Measurements from ENCODE around the gene EME2.
A peak's percentile ranks its signal among the peaks of the same experiment; 100 is the strongest.
"Not testable (repeated sequence)": the region's sequence is repeated elsewhere in the genome, so short reads cannot be mapped to it uniquely, and the experiment has no call there.

EME2 gene, protein sequence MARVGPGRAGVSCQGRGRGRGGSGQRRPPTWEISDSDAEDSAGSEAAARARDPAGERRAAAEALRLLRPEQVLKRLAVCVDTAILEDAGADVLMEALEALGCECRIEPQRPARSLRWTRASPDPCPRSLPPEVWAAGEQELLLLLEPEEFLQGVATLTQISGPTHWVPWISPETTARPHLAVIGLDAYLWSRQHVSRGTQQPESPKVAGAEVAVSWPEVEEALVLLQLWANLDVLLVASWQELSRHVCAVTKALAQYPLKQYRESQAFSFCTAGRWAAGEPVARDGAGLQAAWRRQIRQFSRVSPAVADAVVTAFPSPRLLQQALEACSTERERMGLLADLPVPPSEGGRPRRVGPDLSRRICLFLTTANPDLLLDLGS

DNA sequence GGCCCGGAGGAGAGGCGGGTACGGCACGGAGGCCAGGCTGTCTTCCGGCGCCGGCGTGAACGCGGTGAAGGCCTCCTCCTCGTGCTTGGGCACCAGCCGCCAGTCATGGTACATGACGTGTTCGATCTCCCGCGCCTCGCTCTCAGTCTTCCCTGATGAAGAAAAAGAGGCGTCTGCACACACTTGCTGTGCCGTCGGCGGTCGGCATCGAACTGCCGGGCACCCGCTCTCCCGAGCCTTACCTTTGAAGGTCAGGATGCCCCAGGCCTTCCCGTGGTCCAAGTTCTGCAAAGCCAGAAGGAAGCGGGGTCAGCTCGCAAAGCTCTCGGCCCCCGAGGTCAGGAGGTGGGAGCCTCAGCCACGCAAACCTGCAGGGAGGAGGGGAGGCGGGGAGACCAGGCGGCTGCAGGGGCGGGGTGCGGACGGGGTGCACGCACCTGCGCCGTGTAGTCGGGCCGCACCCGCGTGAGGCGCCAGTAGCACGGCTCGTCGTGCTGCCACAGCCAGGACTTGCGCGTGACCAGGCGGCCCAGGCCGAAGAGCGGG, at the start of gene EME2:
TSS of gene EME2 (plus strand) at position 449 of the 546 bp plus-strand sequence. CDS start 418 bp downstream, outside the sequence.
- peak in 1 of 2 donors; percentile 34 for DNase-seq

DNA sequence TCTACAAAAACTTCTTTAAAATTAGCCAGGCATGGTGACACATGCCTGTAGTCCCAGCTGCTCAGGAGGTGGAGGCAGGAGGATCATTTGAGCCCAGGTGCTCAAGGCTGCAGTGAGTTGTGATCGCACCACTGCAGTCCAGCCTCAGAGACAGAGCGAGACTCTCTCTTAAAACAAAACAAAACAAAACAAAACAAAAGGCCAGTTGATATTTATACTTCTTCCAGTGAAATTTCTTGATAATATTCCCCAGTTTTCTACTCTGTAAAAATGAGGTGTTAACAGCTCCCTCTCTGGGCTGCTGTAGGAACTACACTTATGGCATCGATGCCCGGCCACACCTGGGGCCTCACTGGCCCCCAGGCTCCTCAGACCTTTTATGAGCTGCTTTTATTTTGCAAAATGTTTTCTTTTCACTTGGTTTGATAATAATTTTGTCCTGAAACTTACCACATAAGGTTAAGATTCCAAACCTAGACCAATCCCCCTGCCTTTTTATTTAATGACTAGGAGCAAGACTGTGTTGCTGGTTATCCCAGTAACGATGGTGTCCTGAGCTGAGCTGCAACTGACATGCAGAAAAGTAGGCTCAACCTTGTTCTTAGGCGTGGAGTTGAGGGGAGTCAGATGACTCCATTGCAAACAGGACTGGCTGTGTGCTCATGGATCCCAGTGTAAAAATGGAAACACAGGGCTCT, 49.0 kb upstream of the EME2 start:
- DNase-seq: peak; percentile 38 to 61

DNA sequence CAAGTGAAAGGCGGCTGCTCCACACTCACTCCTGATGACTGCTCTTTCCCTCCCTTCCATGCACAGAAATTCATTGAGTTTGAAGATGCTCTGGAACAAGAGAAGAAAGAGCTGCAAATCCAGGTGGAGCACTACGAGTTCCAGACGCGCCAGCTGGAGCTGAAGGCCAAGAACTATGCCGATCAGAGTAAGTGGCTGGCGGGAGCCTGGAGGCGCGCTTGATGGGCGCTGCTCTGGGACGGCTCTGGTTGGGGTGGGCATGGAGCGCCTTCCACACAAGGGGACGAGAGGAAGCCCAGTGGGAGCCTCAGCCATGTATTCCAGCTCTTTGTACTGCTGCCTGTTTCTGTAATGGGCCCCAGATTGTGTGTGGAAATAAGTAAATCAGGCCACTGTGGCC, 48.1 kb upstream of the EME2 start:
- DNase-seq: no peak

DNA sequence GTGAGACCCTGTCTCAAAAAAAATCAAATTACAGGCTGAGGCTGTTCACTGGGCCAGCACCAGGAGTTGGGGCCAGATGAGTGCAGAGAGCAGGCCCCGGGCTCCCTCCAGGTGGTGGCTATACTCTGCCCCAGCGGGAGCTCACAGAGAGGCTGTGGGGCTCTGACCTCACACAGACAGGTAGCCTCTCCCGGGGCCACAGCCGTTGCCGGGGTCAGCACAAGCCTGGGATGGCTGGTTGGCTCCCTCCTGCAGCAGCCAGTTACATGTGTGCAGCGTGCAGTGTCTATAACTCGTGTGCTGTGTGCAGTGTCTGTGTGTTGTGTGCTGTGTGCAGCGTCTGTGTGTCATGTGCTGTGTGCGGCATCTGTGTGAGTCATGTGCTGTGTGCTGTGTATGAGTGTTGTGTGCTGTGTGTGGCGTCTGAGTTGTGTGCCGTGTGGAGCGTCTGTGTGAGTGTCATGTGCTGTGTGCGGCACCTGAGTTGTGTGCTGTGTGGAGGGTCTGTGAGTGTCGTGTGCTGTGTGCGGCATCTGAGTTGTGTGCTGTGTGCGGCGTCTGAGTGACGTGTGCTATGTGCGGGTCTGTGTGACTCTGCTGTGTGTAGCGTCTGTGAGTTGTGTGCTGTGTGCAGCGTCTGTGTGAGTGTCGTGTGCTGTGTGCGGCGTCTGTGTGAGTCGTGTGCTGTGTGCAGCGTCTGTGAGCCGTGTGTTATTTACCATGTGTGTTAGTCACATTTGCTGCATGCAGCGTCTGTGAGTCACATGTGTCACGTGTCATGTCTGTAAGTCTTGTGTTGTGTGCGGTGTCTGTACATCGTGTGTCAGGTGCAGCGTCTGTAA, 45.7 kb upstream of the EME2 start:
- no peak for DNase-seq

DNA sequence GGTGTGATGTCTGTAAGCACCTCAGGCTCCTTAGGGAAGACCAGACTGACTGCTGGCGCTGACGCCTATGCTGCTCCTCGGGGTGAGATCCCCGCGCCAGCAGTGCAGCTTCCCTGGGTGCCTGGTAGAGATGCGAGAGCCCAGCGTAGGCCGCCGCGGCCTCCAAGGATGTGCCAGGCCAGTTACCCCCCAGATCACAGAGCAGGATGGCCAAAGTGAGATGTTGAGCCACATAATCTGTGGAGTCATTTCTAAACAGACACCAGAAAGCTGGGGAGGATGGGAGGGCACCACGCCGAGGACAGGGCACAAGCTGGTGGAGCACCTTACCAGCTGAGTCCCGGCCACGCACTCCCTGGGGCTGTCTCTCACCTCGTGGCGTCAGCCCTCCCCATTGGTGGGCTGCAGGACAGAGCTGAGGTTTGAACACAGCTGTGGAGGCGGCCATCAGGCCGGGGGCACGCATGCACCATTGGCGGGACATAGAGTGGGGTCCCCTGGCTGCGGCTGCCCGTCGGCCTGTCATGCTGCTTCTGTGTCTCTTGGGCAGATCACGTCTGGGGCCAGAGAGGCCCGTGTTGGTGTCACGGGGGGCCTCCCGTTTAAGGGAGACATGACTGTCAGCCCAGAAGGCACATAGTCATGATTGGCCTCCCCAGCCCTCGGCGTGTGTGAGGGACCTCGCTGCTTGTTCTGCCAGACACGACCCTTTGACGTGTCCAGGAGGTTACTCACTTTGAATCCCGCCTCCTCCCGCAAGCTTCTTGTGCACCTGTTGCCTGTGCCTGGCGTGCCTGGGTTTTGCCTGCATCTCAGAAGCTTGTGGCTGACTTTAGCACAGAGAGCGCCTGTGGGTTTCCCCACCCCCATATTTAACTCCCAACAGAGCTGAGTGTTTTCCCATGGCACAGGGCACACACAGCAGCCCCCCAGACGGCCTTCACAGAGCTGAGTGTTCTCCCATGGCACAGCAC, 44.7 kb upstream of the EME2 start:
- no peak for DNase-seq

DNA sequence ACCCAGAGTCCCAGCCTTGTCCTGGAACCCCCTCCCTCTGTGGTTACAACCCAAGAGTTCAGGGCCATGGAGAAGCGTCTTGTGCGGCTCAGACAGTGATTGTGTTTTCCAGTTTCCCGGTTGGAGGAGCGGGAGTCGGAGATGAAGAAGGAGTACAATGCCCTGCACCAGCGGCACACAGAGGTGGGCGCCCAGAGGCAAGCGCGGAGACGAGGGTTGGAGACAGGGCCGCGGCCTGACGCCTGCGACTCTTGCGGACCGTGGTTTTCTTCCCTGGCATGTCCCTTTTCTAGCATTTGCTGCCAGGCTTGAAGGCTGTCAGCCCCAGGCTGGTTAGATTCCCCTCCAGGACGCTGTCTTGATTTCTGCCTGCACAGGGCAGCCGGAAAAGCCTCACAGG, 43.6 kb upstream of the EME2 start:
- DNase-seq: no peak

DNA sequence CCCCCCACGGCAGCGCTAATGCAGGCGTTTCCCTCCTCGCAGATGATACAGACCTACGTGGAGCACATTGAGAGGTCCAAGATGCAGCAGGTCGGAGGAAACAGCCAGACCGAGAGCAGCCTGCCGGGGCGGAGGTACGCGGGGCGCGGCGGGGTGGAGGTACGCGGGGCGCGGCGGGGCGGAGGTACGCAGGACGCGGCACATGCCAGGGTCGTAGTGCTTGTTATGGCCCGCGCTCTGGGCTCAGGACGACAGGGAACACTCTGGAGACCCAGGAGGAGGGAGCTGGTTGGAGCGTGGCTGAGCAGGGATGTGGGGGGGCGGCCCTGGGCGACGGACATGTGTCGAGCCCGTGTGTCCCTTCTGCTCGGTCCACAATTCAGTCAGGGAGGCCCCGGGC, 43.2 kb upstream of the EME2 start:
- DNase-seq: no peak

DNA sequence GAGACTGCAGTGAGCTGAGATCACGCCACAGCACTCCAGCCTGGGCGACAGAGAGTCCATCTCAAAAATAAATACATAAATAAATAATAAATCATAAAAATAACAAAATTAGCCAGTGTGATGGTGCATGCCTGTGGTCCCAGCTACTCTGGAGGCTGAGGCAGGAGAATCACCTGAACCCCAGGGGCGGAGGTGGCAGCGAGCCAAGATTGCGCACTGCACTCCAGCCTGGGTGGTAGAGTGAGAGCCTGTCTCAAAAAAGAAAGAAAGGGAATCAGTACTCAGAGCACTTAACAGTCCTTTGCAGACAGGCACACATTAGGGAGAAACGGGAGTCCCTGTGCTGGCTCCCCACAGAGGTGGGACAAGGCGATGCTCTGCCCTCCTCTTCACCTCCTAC, 41.5 kb upstream of the EME2 start:
- no peak for DNase-seq

DNA sequence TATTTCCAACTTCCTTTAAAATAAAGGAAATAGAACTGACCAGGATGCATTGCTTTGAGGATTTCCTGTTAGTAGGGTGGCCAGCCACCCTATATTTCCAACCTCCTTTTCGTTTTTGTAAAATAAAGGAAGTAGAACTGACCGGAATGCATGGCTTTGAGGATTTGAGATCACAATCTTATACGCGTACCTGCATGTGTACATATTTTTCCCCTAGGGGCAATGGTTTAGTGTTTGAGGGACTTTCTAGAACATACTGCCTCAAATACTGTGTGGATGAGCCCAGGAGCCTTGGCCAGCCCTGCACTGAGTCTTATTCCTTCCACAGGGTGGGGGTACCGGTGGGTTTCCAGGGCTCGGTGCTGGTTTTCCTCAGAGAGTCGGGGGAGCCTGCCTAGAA, 41.0 kb upstream of the EME2 start:
- DNase-seq: no peak

DNA sequence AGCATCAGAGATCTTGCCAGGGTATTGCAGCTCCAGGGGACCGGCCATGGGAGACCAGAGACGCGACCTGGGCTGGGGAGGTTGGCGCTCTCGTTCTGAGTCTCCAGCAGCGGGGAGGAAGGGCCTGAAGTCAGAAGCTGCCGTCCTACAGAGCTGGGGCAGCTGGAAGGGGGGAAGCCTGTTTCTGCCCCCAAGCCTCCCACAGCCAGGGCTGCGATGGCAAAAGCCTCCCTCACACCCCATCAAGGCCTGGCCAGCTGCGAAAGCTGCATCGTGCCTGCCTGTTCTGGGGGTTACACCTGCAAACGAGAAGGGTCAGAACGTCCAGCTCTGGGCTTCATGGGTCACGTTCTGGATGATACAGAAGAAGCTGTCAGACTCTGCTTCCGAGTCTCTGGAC, 40.5 kb upstream of the EME2 start:
- no peak for DNase-seq

DNA sequence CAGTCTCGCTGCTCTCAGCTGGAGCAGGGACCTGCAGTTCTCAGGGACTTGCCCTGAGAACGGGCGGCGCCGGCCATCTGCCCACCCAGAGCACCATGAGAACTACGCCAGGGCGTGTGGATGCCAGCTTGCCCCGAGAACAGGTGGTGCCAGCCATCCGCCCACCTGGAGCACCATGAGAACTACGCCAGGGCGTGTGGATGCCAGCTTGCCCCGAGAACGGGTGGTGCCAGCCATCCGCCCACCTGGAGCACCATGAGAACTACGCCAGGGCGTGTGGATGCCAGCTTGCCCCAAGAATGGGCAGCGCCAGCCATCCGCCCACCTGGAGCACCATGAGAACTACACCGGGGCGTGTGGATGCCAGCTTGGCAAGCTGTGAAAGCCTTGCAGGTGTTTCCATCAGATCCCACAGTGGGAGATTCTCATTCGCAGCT, 40.0 kb upstream of the EME2 start:
- DNase-seq: not testable (repeated sequence)

DNA sequence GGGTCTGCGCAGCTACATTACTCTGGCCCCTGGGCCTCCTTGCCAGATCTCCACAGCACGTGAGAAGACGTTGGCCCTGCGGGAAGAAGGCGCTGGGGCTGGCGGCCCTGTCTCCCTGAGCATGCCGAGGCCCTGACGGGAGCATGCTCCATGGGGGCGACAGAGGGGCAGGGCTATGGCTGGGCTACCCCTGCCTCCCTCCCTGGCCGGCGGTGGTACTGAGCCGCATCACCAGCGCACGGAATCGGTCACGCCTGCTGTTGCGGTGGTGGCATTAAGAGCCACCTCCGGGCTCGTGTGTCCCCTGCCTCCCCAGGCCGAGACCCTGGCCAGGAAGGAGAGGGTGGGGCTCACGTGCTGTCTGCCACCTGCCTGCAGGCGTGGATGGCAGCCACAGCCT, 38.5 kb upstream of the EME2 start:
- no peak for DNase-seq

DNA sequence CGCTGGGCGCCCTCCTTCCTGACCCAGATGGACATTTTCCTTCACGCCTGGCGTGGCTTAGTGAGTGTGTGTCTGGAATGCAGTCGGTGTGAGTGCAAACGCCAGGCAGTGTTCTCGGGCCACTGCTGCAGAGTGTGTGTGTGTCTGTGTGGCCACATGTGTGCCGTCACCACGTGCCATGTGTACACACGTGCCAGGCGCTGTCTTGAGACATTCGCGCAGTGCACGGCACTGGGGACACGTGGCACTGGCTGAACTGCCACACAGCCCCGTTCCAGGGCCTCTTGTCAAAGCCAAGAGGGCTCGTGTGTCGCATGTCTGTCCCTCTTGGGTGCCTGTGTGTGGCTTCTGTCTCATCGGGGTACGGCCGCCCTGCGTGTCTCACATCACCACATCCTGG, 37.8 kb upstream of the EME2 start:
- DNase-seq: no peak

DNA sequence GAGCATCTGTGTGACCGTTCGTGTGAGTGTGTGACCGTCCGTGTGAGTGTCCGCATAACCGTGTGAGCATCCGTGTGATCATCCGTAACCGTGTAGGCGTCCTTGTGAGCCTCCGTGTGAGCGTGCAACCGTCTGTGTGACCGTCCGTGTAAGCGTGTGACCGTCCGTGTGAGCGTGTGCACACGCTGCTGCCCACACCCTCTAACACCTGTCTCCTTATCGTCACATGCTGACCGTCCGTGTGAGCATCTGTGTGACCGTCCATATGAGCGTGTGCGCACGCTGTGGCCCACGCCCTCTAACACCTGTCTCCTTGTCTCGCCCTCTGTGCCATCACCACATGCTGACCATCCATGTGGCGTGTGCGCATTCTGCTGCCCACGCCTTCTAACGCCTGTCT, 32.4 kb upstream of the EME2 start:
- DNase-seq: no peak

DNA sequence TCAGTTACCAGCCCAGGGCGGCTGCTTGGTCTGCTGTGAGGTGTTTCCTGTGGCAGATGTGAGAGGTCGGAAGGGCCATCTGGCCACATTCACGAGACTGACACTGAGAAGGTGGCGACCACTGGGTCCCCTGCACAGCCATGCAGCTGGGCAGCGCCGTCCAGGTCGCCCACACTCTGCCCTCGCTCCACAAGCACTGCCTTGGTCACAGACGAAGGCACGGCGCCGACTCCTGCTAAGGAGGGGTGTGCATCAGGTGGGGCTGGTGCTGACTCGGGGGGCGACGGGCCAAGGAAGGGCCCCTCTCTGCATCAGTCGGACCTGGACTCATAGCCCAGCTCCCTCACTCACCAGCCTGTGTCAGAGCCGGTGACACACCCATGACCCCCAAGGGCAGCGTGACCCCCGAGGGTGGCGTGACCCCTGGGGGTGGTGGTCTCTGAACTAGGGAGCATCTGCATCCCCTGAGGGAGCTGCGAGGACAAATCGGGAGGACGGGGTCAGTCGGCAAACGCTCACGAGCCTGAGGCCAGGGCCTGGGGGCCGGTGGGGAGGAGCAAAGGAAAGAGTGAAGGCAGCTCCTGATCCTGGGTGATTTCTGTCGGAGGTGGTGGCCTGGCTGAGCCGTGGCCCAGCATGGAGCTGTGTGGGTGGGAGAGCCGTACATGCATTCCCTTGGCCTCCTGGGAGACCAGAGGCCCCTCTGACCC, 31.7 kb upstream of the EME2 start:
- no peak for DNase-seq

DNA sequence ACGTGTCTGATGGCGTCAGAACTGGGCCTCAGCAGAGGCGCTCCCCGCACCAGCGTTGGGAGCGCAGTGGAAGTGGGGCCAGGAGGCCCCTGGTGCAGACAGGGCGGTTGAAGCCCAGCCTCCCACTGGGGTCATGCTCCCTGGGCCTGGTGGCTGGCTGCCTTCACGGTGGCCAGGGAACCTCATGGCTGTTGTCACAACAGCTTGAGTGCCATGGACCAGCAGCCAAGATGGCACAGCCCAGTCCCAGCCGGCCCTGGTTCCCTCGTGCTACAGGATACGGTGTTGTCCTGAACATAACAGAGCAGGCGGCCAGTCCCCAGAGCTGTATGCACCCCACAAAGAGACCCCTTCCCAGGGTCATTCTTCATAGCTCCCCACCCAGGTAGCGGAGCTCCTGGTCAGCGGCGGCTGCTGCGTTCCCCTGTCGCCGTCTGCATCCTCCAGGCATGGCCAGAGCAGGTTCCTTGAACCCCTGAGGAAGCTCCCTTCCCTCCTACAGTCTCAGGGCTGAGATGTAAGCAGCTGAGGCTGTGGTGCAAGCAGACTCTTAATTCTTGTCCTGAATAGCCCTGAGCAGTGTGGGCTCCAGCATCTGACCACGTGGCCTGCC, 31.0 kb upstream of the EME2 start:
- DNase-seq: no peak

DNA sequence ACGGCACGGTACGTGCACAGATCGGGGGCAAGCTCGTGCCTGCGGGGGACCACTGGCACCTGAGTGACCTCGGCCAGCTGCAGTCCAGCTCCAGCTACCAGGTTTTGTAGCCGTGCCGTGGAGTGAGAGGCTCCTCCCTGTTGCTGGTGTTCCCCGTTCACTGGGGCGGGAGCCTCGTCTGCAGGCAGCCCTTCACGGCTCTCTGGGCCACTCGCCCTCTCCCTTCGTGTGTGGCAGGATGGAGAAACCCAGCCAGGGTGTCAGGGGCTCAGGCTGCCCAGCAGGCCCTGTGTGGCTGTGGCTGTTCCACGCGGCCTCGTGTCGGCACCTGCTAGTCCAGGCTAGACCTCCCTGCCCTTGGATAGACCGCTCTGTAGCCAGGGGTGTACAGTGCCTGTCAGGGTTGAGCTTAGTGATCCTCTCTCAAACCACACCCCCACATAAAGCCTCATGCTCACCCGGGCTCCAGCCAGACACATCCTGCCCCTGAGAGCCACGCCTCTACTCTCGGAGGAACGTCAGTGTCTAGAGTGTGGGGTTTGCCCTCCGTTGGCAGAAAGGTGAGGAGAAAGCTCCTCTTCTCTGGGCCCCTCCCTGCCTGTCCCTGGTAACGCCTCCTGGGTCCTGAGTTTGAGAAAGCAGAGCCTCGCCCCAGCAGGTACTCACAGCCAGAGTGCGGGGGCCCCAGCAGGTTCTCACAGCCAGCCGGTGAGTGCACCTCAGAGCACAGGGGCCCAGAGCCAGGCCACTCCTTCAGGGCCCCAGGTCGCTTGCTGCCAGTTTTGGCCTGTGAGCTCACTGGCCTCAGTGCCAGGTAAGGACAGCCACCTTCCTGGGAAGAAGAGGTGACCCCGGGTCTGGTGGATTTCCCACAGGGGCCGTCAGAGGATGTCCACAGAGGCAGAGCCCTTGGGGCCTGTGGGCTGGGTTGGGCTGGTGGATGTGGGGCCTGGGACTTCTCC, 29.0 kb upstream of the EME2 start:
- no peak for DNase-seq

DNA sequence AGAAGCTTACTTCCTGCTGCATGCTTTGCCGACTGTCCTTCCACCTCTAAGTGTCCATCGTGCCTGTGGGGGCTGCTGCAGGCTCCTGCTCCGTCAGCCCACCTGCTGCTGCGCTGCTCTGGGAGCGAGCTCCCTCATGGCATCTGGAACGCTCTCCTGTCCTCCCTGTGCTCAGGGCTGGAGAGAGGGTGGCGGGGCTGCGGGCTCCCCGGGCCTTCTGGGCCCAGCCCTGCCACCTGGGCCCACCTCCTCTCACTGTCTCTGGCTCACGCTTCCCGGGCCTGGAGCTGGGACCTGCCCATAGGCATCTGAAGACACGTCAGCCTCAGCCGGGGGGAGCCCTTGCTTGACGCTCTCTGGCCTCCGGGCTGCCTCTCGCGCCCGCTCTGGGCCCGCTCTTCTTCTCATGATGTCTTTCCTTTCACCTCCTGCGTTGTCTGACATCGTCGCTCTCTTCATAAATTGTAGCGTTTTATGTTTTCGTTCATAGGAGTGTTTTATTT, 28.2 kb upstream of the EME2 start:
- DNase-seq: no peak

DNA sequence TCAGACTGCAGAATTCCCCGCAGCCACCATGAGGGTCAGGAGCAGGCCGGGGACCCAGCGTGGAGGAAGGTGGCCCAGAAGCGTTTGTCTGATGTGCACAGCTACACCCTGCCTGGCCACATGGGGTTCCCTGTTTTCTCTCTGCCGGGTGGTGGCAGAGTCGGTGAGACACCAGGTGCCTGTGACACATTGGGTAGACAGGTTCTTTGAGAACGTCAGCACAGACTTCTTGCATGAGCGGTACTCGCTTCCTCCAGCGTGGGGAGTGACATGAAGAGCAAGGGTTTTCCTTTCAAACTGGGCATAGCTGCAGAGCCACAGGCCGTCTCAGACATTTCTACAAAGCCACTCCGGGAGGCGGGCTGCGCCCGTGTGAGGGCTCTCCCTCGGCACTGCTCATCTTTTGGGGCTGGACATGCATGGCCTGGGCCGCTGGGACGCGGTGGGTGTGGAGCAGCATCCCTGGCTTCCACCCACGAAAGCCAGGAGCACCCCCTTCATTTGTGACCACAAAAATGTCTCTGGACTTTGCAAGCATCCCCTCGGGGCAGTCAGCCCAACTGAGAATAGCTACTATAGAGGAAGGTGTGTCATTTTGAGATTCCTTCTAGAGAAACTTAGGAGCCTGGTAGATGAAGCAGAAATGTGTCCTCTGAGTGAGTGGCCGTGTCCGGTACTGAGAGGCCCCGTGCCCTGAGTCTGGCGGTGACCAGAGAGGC, 27.3 kb upstream of the EME2 start:
- no peak for DNase-seq

Measured in CD4-positive, alpha-beta T cell treated with Interleukin-4 for 1 hour (primary cell).